ENCODE results near the gene AKT1.

DNA sequence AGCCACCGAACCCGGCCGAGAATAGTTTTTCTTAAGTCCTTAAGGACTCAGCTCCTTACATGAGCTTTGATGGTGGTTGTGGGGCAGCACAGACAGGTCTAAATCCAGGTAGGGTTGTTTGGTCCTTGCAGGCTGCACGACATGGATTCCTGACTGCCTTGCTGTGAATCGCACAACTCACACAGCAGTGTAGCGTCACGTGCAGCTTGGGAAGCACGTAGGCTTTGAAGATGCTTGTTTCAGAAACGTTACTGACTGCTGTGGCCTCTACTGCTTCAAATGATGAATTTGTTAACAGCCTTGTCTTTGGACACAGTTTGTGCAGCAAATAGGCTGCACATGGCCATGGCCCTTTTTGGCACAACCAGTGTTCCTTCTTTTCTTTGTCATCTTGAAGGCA, 35.2 kb upstream of the AKT1 start:
- TF ChIP-seq GATA3 (IDR thresholded peaks at IDR 0.05; ENCODE audit: low read depth, low read length) (no peak), GATA2 (IDR thresholded peaks at IDR 0.05; ENCODE audit: low read depth, low read length) (no peak)
